Left colon (tissue), 2 donors: Measurements from ENCODE around the gene PRDX5. TPM values are rescaled to one million over a fixed set of nuclear protein-coding genes. Genes with fewer than 3 reads are reported as not detected.
"Not testable (repeated sequence)": the region's sequence is repeated elsewhere in the genome, so short reads cannot be mapped to it uniquely, and the experiment has no call there.

Source experiments
- ATAC-seq: fragments of 200-7000 bp; cut with Tn5 transposase; one replicate; pipeline ENCODE4 v1.9.1; 2020; ENCODE audit warnings: mild to moderate bottlenecking, moderate library complexity
- DNase-seq, 2 donors: peaks; one replicate each; pipeline ENCODE4 v3.0.0-alpha.2; 2020
- intact Hi-C, 2 donors: fragments of 100-400 bp; cut with DNase I in 1 of 2; cut with micrococcal nuclease in 1 of 2; formaldehyde crosslinking; loops; one replicate each; pipeline versions ENCODE4 v1.11.2 to v1.14.0; 2022; cut with DNase I, micrococcal nuclease
- total RNA-seq, 2 donors: library from RNA; stranded (reverse); fragmentation: NEBNext Ultra II Directional; extraction: Animal tissue kit (Norgen Biotek cat#: 25700); gene quantifications; one replicate each; pipeline ENCODE4 v1.2.1, GENCODE V29; 2021
- donor health status: DM: no; HTN: no; CAD: no.
- donor health status: DM: yes; HTN: yes; CAD: no.

Gene PRDX5
- total RNA-seq, 2 donors from 2014 or later, result 272 to 327 TPM

- peak; percentile 94 to 99 for DNase-seq
- ATAC-seq, result peak; percentile 67
- intact Hi-C loops, result no loop called here
Observed at GRCh38 chr11:64317325-64317960, 478 bp upstream of the PRDX5 start, which contains the start of gene TRMT112. Gene TRMT112, minus strand, starts transcription at chr11:64317559. Its CDS starts 33 bp downstream, at chr11:64317526.

DNA sequence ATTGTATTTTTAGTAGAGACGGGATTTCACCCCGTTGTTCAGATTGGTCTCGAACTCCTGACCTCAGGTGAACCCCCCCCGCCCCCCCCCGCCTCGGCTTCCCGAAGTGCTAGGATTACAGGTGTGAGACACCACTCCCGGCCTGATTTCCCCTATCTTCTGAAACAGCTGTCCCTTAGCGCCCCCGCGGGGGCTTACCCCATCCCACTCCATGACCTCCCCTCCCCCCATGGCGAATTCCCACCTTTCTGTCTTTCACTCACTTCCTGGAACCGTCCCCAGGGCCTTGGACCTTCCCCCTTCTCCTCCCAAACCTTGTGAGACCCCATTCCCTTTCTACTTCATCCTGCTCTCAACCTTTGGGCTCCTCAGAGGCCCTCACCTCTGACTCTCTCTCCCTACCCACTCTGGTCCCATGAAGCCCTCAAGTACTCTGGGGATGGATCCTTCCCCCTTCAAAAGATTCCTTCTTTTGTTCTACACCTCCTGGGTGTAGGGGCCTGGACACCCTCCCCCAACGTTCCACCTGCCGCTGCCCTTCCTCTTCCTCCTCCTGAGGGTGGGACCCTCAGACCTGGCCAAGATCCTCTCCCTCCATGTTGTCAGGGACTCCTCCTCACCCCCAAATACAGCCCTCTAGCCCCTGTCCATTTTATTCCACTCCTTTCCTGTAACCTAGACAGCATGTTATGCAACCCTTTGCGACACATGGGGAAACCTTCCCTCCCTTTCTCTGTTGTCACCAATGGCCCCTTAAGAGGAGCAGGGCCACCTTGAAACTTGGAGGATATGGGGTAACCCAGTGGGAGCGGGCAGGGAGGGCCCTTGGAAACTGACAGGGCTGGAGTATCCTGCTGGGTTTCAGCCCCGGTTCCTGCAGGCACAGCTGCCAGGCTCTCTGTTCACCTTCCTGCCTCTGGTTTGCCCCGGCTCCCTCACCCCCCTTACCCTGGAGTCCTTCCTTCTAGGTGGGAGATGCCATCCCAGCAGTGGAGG lies 1.1 kb downstream of the PRDX5 start:
- intact Hi-C loops, result no loop called here
- DNase-seq (peak in 1 of 2 donors; percentile 61), ATAC-seq (no peak)

DNA sequence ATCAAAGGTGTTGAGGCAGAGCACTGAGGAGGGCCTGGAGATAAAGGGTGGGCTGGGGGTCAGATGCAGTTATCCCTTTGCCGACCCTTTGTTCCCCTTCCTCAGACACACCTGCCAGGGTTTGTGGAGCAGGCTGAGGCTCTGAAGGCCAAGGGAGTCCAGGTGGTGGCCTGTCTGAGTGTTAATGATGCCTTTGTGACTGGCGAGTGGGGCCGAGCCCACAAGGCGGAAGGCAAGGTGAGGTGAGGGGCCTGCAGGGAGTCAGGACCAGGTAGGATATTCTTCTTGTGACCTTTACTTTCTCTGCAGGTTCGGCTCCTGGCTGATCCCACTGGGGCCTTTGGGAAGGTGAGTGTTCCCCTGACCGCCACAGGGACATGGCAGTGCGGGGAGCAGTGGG lies 2.6 kb downstream of the PRDX5 start:
- intact Hi-C loops, result no loop called here
- DNase-seq (no peak), ATAC-seq (no peak)

- no peak for DNase-seq
- no peak for ATAC-seq
- intact Hi-C loops, result no loop called here
Observed at GRCh38 chr11:64321026-64321425, 3.1 kb downstream of the PRDX5 start.

DNA sequence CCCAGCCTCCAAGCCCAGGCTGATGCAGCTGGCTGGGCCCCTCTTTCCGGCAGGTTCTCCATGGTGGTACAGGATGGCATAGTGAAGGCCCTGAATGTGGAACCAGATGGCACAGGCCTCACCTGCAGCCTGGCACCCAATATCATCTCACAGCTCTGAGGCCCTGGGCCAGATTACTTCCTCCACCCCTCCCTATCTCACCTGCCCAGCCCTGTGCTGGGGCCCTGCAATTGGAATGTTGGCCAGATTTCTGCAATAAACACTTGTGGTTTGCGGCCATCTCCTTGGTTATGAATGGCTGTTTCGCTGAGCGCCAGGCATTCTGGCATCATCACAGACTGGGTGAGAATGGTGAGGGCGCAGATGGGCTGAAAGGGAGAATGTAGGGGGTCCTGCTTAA lies 3.6 kb downstream of the PRDX5 start:
- intact Hi-C loops, result no loop called here
- DNase-seq (peak; percentile 72 to 81), ATAC-seq (peak; percentile 48)

DNA sequence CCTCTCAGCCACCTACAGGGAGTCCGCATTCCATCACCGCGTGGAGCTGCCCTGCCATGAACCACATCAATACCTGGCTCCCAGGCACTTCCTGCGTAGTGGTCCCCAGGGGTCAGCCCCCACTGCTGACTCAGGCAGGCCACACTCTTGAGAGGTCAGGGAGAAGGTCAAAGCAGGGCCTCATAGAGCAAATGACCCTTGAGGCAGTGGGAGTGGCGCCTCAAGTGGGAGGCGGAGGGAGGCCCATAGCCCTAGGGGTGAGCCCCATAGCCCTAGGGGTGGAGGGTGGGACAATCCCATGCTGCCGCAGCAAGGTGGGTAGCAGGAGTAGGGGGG lies 5.0 kb downstream of the PRDX5 start:
- intact Hi-C loops, result no loop called here
- DNase-seq, result no peak
- no peak for ATAC-seq

DNA sequence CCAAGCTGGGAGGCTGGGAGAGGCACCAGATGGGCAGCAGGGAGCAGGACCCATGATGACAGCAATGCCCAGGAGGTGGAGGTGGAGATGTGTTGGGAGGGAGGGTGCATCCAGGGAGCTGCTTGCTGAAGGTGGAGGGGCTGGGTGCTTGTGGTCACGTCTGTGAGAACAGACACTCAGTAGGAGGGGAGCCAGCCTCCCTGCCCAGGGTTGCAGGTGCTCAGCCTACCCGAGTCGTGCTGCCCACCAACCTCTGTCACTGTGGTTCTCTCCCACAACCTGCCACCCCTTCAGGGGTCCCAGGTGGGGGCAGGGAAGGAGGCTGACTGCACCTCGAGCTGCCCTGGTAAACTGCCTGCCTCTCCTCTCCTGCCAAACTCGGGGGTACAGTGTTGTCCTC lies 5.5 kb downstream of the PRDX5 start:
- intact Hi-C loops, result no loop called here
- ATAC-seq (no peak), DNase-seq (no peak)

- intact Hi-C loops, ATAC-seq, DNase-seq: not testable (repeated sequence)
Observed at GRCh38 chr11:64323984-64324383, 6.1 kb downstream of the PRDX5 start.

DNA sequence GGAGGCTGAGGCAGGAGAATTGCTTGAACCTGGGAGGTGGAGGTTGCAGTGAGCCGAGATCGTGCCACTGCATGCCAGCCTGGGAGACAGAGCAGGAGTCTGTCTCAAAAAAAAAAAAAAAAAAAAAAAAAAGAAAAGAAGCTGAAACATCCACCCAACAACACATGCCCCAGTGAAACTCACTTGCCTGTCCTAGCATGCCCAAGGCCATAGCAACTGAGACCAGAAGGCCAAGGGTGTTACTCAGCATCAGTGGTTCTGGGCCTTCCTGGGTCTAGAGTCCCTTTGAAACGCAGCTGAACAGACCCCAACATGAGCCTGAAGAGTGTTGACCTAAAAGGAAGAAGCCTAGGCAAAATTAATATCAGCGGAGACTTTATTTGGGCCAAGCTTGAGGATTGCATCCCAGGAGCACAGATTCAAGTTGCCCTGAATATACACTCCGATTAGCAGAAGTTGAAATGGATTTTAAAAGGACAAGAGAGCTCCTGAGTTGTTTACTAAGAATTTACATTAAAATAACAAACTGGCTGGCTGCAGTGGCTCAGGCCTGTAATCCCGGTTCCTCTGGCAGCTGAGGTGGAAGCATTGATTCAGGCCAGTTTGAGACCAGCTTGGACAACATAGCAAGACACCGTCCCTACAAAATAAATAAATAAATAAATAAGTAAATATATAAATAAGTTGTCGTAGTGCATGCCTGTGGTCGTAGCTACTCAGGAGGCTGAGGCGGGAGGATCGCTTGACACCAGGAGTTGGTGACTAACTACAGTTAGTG lies 7.0 kb downstream of the PRDX5 start:
- no peak for ATAC-seq
- intact Hi-C loops, result no loop called here
- DNase-seq, result no peak

DNA sequence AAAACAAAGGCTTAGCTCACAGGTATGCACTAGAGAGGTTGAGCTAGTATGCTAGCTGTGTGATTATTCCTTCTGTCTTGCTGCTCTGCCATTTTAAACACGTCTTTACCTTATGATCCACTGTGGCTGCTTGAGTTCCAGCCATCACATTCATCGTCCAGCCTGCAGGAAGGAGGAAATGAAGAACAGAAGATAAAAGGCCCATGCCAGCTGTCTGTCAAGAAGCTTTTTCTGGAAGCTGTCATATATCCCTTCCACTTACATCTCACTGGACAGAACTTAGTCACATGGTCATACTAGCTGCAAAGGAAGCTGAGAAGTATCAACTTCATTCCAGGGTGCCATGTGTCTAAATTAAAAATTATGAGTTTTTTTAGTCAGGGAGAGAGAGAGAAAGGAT lies 9.5 kb downstream of the PRDX5 start:
- no peak for DNase-seq
- intact Hi-C loops, result no loop called here
- ATAC-seq, result no peak

DNA sequence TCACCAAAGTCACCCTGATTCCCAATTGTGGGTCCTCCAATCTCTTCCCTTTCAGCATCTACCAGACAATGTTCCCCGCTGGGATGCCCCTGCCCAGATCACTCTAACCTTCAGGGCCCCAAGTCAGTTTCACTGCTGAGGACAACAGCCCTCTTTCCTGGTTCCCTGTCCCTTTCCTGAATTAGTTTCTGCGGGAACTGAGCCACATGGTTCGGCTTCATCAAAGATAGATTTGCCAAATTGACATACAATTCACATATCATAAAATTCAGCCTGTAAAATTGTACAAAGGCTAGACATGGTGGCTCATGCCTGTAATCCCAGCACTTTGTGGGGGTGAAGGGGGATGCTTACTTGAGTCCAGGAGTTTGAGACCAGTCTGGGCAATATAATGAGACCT lies 10.1 kb downstream of the PRDX5 start:
- intact Hi-C loops, result no loop called here
- ATAC-seq (peak; percentile 35), DNase-seq (peak in 1 of 2 donors; percentile 53)

DNA sequence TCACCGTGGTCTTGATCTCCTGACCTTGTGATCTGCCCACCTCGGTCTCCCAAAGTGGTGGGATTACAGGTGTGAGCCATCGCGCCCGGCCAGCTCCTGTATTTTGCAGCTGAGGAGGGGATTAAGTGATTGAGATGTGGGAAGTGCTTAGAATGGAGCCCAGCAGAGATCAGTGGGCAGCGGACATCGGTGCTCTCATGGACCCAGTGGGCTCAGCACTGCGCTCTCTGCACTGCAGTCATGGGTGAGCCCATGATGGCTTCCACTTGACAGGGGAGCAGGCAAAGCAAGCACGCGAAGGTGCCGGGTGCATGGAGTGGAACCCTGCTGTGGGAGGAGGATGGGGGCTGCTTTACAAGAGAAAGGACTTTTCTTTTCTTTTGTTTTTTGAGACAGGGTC lies 13.0 kb downstream of the PRDX5 start:
- no peak for ATAC-seq
- DNase-seq, result no peak
- intact Hi-C loops, result no loop called here

DNA sequence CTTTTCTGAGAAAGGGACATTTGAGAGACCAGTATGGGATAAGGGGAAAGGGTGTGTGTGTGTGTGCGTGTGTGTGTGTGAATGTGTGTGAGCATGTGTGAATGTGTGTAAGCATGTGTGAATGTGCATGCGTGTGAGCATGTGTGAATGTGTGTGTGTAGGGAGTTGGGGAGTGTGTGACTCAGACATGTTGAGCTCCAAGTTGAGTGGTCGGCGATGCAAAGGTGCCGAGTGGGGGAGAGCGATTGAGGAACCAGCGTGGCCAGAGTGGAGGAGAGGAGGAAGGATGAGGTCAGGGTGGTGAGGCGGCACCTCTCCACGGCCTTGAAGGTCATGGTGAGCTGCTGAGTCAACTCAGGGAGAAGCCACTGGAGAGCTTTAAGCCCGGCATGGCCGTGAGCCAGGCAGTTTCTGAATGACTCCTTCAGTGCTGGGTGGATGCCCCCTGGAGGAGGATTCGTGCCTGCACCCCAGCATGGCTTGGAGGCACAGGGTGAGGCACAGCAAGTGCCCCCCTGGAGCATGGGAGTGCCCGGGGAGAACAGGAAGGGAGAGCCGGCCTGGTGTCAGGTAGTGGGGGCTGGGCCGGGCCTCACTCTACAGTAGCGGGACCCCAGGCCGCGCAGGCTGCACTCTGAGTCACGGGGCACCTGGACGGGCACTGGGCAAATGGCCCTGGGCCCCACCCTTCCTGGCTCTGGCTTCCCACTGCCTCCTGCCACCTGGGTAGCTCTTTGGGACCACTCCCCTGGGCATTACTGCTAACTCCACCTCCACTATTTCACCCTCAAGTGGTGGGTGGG lies 13.8 kb downstream of the PRDX5 start:
- intact Hi-C loops, result no loop called here
- DNase-seq (peak; percentile 90 to 93), ATAC-seq (peak; percentile 61)

DNA sequence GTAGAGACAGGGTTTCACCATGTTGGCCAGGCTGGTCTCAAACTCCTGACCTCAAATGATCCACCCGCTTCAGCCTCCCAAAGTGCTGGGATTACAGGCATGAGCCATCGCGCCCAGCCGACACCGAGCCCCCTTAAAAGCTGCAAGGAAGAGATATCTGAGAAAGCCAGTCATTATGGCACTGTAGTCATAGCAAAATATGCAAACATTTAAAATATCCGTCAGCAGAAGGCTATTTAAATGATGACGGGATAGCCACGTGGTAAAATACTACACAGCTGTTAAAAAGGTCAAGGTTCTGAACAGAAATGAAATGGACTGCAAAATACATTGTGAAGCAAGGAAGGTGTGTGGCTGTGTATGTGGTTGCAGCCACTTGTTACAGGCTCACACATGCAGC lies 15.6 kb downstream of the PRDX5 start:
- ATAC-seq (no peak), DNase-seq (no peak)
- intact Hi-C loops, result no loop called here

- ATAC-seq, result peak; percentile 73
- intact Hi-C loops, result no loop called here
- peak; percentile 63 to 87 for DNase-seq
Observed at GRCh38 chr11:64334764-64335735, 17.1 kb downstream of the PRDX5 start.

DNA sequence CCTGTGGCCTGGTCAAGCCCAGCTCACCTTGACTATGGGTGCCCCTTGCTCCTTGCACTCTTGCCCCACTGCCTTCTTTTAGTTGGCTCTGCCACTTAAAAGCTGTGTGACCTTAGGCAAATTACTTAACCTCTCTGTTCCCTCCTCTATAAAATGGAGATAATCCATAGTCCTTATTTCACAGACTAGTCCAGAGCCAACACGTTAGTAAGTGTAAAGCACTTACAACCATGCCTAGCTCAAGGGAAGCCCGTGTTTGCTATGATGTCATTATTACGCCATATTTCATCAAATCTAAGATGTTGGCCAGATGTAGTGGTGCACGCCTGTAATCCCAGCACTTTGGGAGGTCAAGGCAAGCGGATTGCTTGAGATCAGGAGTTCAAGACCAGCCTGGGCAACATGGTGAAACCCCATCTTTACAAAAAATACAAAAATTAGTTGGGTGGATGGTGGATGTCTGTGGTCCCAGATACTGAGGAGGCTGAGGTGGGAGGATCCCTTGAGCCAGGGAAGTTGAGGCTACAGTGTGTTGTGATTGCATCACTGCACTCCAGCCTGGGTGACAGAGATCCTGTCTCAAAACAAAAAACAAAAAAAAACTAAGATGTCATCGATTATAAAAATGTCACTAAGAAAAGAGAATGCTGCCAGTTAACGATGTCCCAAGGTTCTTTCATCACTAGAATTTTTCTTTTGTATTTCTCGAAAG lies 19.8 kb downstream of the PRDX5 start:
- DNase-seq (no peak), ATAC-seq (no peak)
- intact Hi-C loops, result no loop called here

DNA sequence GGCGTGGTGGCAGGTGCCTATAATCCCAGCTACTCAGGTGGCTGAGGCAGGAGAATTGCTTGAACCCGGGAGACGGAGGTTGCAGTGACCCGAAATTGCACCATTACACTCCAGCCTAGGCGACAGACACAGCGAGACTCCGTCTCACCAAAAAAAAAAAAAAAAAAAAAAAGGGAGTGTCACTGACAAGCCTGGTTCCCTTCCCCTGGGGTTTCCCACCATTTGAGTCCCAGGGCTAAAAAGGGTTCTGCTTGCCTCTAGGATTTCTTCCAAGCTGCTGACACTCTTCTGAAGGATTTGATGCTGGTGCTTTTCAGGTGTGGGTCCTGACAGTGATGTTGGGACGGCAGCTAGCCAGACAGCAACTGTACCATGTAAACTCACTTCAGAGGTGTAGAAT lies 20.8 kb downstream of the PRDX5 start:
- DNase-seq (no peak), ATAC-seq (no peak)
- intact Hi-C loops, result no loop called here
